ENCODE measurements around the gene CNTNAP5.

Gene CNTNAP5

GRCh38 chr2:124267794-124268193, 242.7 kb downstream of the CNTNAP5 start:
- no peak for DNase-seq (ENCODE audit: low read depth)

- DNase-seq (ENCODE audit: low read depth): no peak
Observed at GRCh38 chr2:124269348-124269747, 244.3 kb downstream of the CNTNAP5 start.

- DNase-seq (ENCODE audit: low read depth): no peak
Observed at GRCh38 chr2:124272261-124272841, 247.3 kb downstream of the CNTNAP5 start.

- DNase-seq (ENCODE audit: low read depth): no peak
Observed at GRCh38 chr2:124281541-124281940, 256.5 kb downstream of the CNTNAP5 start.

- DNase-seq (ENCODE audit: low read depth): no peak
Observed at GRCh38 chr2:124283096-124283495, 258.0 kb downstream of the CNTNAP5 start.

- DNase-seq (ENCODE audit: low read depth): no peak
Observed at GRCh38 chr2:124286089-124286783, 261.1 kb downstream of the CNTNAP5 start.

GRCh38 chr2:124289060-124289459, 264.0 kb downstream of the CNTNAP5 start:
- no peak for DNase-seq (ENCODE audit: low read depth)

GRCh38 chr2:124289615-124290014, 264.5 kb downstream of the CNTNAP5 start:
- DNase-seq (ENCODE audit: low read depth): no peak

- no peak for DNase-seq (ENCODE audit: low read depth)
Observed at GRCh38 chr2:124296470-124296869, 271.4 kb downstream of the CNTNAP5 start.

- DNase-seq (ENCODE audit: low read depth): no peak
Observed at GRCh38 chr2:124301915-124302314, 276.8 kb downstream of the CNTNAP5 start.

- no peak for DNase-seq (ENCODE audit: low read depth)
Observed at GRCh38 chr2:124308319-124309062, 283.4 kb downstream of the CNTNAP5 start.

GRCh38 chr2:124309563-124310138, 284.6 kb downstream of the CNTNAP5 start:
- no peak for DNase-seq (ENCODE audit: low read depth)

GRCh38 chr2:124310671-124311070, 285.6 kb downstream of the CNTNAP5 start:
- DNase-seq (ENCODE audit: low read depth): no peak

- no peak for DNase-seq (ENCODE audit: low read depth)
Observed at GRCh38 chr2:124314084-124314483, 289.0 kb downstream of the CNTNAP5 start.

GRCh38 chr2:124315221-124315880, 290.3 kb downstream of the CNTNAP5 start:
- DNase-seq (ENCODE audit: low read depth): no peak

- DNase-seq (ENCODE audit: low read depth): no peak
Observed at GRCh38 chr2:124316133-124316532, 291.0 kb downstream of the CNTNAP5 start.

GRCh38 chr2:124316881-124317605, 292.0 kb downstream of the CNTNAP5 start:
- DNase-seq (ENCODE audit: low read depth): no peak

GRCh38 chr2:124317628-124318027, 292.5 kb downstream of the CNTNAP5 start:
- no peak for DNase-seq (ENCODE audit: low read depth)

- no peak for DNase-seq (ENCODE audit: low read depth)
Observed at GRCh38 chr2:124318913-124319312, 293.8 kb downstream of the CNTNAP5 start.

- DNase-seq (ENCODE audit: low read depth): no peak
Observed at GRCh38 chr2:124319577-124319976, 294.5 kb downstream of the CNTNAP5 start.

GRCh38 chr2:124320051-124320688, 295.1 kb downstream of the CNTNAP5 start:
- no peak for DNase-seq (ENCODE audit: low read depth)

All from activated T-helper 9 cell treated with anti-CD3 and anti-CD28 coated beads, Interleukin-2, amount 50 U/mL, for 16 hours (primary cell).